Activated CD8-positive, alpha-beta memory T cell treated with anti-CD3 and anti-CD28 coated beads, Interleukin-2, amount 50 U/mL, for 48 hours (primary cell): ENCODE measurements around the gene ABR.
A peak's percentile ranks its signal among the peaks of the same experiment; 100 is the strongest.
"Not testable (repeated sequence)": the region's sequence is repeated elsewhere in the genome, so short reads cannot be mapped to it uniquely, and the experiment has no call there.

ENCODE experiments used
- DNase-seq: peaks from one replicate; pipeline ENCODE4 v3.0.0-alpha.2; 2020

ABR gene

GRCh38 chr17:1069847-1070246 is 109.9 kb downstream of the ABR start:
- DNase-seq: no peak

- DNase-seq: no peak
These were observed 111.4 kb downstream of the ABR start for GRCh38 chr17:1068356-1068755.

DNA sequence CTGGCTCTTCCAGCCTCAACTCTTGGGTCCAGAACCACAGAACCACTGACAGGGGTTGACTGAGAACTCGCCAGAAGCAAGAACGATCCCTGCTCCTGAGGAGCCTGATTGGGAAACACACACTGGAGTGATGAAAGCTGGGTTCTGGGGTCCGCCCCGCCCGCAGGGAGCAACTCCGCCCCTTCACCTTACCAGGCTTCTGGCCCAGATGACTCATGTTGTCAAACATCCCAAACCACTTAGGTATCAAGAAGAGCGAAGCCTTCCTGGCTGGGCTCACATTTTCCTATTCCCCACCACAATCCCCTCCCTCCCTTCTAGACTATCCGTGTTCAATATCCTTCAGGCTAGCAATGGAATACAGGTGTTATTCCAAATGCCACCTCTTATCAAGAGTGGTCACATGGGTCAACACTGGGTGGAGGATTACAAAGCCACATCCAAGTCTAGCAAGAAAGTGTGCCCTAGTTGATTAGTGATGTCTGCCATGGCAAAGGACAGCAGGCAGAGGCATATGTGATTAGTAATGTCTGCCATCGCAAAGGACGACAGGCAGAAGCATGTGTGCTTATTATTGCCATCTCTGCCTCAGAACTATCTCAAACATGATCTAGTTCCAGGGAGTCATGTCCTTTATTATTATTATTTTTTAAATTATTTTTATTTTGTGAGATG is 112.4 kb downstream of the ABR start:
- no peak for DNase-seq

- DNase-seq: not testable (repeated sequence)
These were observed 114.4 kb downstream of the ABR start for GRCh38 chr17:1065416-1065815.

DNA sequence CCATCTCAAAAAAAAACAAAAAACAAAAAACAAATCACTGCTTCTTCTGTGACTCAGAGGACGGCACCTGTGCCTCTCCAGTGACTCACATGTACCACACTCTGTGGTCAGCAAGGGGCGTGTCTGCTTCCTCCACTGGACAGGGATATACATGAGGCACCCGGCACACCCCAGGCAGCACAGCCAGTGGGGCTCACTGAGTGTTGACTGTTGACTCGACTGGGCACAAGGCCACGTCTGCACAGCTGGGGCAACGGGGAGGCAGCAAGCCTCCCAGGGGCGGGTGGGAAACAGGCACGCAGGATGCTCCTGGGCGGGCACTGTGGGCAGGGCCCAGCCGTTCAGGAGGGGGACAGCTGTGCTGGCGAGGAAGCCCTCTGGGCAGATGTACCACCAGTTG is 118.8 kb downstream of the ABR start:
- DNase-seq: no peak

- DNase-seq: no peak
These were observed 120.5 kb downstream of the ABR start for GRCh38 chr17:1059131-1059795.

DNA sequence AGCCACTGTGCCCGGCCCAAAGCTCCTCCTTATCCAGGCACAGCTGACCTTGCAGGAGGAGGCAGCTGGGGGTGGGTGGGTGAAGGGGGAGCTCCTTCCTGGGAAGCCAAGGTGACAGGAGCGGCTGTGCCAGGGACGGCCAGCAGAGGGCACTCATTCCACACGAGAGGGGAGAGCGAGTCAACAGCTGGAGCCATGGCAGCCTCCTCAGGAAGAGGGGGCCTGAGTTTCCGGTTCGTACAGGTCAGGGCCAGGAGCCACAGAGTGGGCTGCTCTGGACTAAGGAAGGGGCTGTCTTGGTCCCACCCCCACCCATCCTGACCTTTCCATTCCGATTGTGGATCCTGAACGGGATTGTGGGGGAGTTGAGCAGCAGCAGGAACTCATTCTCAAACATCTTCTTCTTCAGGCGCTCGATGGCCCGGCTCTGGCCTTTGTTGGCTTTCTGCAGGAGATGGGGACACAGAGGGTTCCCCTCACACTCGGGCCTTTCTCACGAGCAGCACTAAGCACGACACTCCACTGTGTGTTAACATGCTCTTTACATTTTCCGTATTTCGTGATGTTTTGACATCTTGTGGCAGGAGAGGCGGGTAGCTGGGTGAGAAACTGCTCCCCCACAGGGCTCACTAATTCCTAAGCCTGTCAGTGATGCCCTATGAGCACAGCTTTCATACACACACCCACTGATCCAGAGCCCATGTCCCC is 121.2 kb downstream of the ABR start:
- DNase-seq: peak; percentile 86

GRCh38 chr17:1056761-1057160 is 123.0 kb downstream of the ABR start:
- DNase-seq: no peak

DNA sequence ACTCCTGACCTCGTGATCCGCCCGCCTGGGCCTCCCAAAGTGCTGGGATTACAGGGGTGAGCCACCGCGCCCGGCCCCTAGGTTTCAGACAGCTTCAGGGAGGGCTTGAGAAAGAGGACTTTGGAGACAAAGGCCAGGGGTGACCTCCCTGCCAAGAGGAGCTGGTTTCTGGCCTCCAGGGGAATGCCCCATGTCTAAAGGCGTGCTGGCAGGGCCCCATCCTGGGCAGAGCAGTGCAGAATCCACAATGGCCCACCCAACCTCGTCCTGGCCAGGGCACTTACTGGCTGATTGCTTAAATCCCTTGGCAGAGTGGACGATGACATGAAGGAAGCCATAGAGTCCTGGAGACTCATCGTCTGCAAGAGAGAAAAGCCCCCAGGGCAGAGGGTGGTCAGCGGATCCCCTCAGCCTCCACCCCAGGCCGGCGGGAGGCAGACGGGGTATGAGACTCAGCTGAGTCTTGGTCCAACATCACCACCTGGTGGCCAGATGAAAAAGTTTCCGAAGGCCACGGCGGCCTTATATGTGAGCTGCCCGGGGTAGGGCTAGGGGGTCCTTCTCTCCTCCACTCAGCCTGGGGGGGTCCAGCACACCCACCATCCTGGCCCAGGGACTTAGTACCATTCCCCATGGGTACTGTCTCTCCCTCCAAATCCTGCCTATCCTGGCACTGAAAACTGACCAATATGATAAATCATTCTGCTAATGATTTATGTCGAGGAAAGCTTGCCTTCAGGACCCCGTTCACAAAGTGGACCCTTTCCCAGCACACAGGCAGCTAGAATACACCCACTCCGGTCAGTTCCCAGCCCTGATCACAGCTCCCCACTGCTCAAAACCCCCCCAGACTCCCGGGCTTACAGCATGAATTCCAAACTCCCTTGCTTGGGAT is 123.8 kb downstream of the ABR start:
- peak; percentile 69 for DNase-seq

DNA sequence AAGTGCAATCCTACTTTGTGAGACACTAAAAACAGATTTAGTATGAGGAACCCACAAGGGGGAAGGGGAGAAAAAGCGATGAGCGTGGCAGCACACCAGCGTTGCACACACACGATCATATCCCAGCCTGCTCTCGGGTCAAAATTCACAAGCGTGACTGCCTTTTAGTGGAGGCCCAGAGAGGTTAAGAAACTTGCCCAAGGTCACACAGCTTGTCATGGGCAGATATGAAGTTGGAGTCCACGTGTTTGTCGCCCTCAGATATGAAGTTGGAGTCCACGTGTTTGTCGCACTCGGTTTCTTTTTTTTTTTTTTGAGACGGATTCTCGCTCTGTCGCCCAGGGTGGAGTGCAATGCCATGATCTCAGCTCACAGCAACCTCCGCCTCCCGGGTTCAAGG is 124.5 kb downstream of the ABR start:
- no peak for DNase-seq

- no peak for DNase-seq
These were observed 125.1 kb downstream of the ABR start for GRCh38 chr17:1054656-1055055.

DNA sequence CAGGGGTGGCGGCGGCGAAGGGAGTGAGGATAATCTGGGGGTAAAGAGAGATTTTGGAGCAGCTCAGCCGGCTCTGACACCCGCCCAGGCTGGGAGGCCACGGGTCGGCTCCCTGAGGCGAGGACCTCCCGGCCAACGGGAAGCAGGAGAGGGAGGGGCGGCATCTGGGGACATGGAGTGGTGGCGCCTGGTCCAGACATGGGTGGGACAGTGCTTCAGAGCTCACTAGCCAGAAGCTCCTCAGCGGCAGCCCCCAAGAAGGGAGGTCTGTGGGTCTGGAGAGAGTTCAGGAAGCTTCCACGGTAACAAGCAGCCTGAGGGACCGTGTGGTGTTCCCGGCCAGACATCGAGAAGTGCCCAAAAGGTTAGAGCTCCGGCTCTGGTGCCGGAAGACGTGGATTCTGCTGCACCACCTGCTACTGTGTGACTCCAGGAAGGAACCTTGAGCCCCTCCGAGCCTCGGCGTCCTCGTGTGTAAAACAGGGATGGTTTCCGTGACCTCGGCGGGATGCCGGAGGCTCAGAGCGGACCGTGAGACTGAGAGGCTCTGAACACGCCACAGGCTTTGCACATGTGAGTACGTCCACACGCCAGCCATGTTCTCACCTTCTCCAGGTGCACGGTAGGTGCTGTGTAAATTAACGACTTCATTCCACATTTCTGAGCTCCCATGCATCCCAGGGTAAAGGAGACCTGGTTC is 126.0 kb downstream of the ABR start:
- DNase-seq: no peak

- no peak for DNase-seq
These were observed 128.5 kb downstream of the ABR start for GRCh38 chr17:1050996-1051925.

DNA sequence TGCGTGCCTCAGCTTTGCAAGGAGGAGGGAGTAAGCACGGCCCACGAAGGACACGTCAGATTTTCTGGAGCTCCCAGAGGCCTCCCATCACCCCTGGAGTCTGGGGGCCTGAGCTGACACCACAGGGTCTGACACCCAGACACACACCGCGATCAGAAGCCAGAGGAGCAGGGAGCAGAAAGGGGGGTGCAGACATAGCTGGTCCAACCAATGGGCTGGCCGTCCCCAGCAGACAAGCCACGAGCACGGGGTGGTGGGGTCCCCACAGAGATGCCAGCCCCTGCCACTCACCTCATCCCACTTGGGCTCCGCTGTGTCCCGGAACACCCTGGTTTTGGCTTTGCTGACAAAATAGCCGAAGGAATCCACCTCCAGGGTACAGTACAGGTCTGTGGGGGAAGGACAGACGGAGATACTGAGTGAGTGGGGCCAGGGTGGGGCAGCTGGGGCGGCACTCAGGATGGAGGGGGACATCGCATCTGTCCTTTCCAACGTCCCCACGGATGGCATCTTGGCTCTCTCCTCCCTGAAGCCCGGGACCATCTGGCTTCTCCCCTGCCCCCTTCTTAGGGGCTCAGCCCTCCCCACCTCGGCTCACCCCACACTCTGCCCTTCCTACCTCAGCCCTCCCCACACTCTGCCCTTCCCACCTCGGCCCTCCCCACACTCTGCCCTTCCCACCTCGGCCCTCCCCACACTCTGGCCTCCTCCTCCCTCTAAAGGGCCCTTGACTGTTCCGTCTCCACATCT is 129.4 kb downstream of the ABR start:
- no peak for DNase-seq

DNA sequence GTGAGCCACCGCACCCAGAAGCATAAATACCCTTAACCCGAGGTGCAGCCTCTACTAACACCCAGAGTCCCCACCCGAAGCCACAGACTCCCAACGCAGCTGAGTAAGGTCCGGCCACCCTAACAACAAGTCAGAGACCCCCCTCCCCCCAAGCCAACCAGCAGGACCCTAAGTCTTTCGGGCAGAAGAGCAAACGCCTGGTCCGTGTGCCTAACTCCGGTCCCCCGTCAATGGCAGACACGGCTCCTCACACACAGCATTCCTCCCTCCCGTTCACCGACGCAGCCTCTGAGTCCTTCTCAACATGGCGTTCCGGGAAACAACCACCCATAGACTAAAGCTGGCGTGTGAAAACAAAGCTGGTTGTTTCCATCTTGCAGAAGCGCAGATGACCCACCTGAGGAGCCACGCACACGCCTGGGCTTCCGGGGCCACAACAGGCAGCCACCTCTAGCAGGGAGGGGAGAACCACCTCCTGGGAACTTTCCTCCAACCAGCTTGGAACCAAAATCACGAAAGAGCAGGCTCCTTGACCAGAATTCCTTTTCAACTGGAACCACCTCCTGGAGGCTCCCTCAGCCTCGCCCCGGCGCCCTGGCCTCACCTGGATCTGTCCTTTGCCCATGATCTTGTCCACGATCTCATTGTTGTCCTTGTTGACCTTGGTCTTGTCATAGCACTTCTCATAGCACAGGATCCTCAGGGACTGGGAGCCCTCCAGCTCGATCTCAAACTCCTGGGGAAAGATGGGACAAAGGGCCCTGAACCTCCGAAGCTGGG is 130.1 kb downstream of the ABR start:
- DNase-seq: no peak

DNA sequence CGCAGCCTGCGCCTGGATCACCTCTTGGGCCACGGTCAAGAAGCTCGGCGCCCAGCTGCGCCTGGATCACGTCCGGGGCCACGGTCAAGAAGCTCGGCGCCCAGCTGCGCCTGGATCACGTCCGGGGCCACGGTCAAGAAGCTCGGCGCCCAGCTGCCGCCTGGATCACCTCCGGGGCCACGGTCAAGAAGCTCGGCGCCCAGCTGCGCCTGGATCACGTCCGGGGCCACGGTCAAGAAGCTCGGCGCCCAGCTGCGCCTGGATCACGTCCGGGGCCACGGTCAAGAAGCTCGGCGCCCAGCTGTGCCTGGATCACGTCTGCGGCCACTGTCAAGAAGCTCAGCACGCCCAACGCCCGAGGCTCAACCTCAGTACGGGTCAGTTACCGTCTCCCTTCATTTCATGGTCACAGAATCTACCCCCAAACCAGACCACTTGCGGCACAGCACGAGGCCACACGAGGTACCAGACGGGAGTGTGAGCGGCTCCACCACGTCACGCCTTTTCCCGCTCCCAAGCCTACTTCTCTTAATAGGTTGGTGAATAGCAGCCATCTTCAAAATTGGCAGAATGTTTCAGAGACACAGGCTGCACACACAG is 131.2 kb downstream of the ABR start:
- not testable (repeated sequence) for DNase-seq

DNA sequence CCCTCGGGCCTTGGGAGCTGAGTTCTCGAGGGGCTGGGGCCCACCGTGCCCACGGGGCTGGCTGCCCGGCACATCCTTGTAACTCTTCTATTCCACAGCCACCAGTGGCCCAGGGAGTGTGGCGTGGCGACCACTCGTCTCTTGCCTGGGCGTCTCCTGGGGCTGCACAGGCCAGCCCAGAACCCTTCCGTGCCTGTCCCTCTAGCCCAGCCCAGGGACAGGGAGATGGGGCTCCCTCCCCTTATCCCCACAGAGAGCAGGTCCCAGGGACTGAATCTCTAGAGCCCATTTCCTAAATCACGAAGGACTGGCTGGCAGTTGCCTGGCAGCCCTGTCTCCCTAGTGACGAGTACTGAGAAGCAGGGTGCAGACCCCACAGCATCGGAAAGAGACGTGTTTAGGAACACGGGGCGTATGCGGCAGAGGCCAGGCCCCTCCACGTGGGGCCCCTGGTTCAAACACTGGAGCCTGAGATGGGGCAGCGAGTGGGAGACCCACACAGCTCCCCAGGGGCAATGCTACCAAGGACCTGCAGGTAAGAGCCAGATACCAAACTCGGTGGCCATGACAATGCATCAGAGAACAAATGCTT is 131.8 kb downstream of the ABR start:
- DNase-seq: no peak

DNA sequence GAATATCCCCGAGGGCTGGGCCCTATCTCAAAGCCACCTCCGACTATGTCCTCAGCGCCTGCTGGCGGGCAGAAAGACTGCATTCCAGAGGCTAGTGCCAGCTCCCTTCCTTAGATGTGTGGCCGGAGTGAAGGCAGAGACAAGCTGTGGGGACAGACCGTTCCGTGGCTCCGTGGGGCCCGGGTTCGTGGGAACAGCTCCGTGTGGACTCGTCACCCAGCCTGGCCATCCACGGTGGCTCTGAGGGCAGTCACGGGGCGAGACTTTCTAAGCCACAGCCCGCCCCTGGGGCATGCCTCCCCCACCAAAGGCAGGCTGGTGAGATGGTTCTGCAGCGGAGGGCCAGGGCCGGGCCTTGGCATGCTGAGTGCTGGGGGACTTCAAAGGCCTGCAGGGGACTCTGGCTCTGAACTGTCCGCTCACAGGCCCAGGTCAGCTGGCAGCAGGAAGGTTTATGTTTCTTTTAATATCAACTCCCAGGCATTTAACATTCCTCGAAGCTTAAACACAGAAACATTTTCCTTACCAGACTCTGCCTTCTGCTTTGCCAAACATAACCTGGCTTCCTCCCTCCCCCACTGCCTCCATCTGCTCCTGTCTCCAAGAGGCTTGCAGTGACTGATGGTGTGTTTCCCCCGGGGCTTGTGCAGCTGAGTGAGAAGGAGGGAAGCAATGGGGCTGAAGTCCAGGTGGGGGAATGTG is 132.5 kb downstream of the ABR start:
- DNase-seq: no peak
